ENCODE results near the gene NUAK1.

- TF ChIP-seq EZH2phosphoT487 (IDR thresholded peaks at IDR 0.05; ENCODE audit: insufficient read depth, low read depth) (no peak), EZH2 (IDR thresholded peaks at IDR 0.05; ENCODE audit: insufficient read depth, poor library complexity, severe bottlenecking) (no peak)
These were observed 8.2 kb downstream of the NUAK1 start for GRCh38 chr12:106130474-106131113.

All from GM23248 (cell line).